Trophoblast cell (in vitro differentiated cells and primary cell): Measurements from ENCODE around the gene IMPG2.

Experiments used
- DNase-seq, 2 donors: peaks; one replicate each; pipeline ENCODE4 v3.0.0-alpha.2; 2016
- H2AFZ ChIP-seq: 2 replicates; pipeline ENCODE4 v1.6.1; 2013; ENCODE audit warnings: low read length, moderate library complexity, mild to moderate bottlenecking; ENCODE audit not compliant: insufficient read depth, poor library complexity
- H2AK5ac ChIP-seq: 2 replicates; pipeline ENCODE4 v1.6.1; 2013; ENCODE audit warnings: mild to moderate bottlenecking, low read length
- H2BK120ac ChIP-seq: 2 replicates; pipeline ENCODE4 v1.6.1; 2013; ENCODE audit warnings: low read length, mild to moderate bottlenecking, moderate library complexity; ENCODE audit not compliant: insufficient read depth, poor library complexity
- H2BK12ac ChIP-seq: 2 replicates; pipeline ENCODE4 v1.6.1; 2013; ENCODE audit warnings: mild to moderate bottlenecking, low read length, moderate library complexity
- H2BK5ac ChIP-seq: 2 replicates; pipeline ENCODE4 v1.6.1; 2013; ENCODE audit warnings: low read length, low read depth, moderate library complexity, mild to moderate bottlenecking; ENCODE audit not compliant: poor library complexity
- H3K14ac ChIP-seq: 2 replicates; pipeline ENCODE4 v1.6.1; 2013; ENCODE audit warnings: mild to moderate bottlenecking, low read length
- H3K18ac ChIP-seq: 2 replicates; pipeline ENCODE4 v1.6.1; 2013; ENCODE audit warnings: mild to moderate bottlenecking, low read length
- H3K23ac ChIP-seq: 2 replicates; pipeline ENCODE4 v1.6.1; 2013; ENCODE audit warnings: low read length
- H3K27ac ChIP-seq: 2 replicates; pipeline ENCODE4 v1.5.1; 2013; ENCODE audit warnings: low read depth, mild to moderate bottlenecking, inconsistent platforms, low read length, moderate library complexity
- H3K27me3 ChIP-seq: 2 replicates; pipeline ENCODE4 v1.6.1; 2013; ENCODE audit warnings: inconsistent platforms, mild to moderate bottlenecking, low read length, moderate library complexity; ENCODE audit not compliant: insufficient read depth
- H3K36me3 ChIP-seq, 2 experiments: 1 replicate in 1 of 2; 2 replicates in 1 of 2; pipeline ENCODE4 v1.6.1; 2013; ENCODE audit warnings: low read length in 2 of 2, mild to moderate bottlenecking in 2 of 2, moderate library complexity in 1 of 2; ENCODE audit not compliant: insufficient read depth in 2 of 2, control insufficient read depth in 1 of 2
- H3K4ac ChIP-seq: 2 replicates; pipeline ENCODE4 v1.6.1; 2013; ENCODE audit warnings: low read depth, mild to moderate bottlenecking, low read length, moderate library complexity
- H3K4me1 ChIP-seq, 2 experiments: 1 replicate in 1 of 2; 2 replicates in 1 of 2; pipeline ENCODE4 v1.6.1; 2013; ENCODE audit warnings: low read length in 2 of 2, mild to moderate bottlenecking in 2 of 2, moderate library complexity in 1 of 2; ENCODE audit not compliant: insufficient read depth in 2 of 2, control insufficient read depth in 1 of 2
- H3K4me2 ChIP-seq: 2 replicates; pipeline ENCODE4 v1.6.1; 2013; ENCODE audit warnings: inconsistent platforms, mild to moderate bottlenecking, low read length, moderate library complexity
- H3K4me3 ChIP-seq: 2 replicates; pipeline ENCODE4 v1.5.1; 2013; ENCODE audit warnings: mild to moderate bottlenecking, low read depth, low read length, inconsistent platforms
- H3K79me1 ChIP-seq: one replicate; pipeline ENCODE4 v1.6.1; 2013; ENCODE audit warnings: low read length
- H3K79me2 ChIP-seq: 2 replicates; pipeline ENCODE4 v1.6.1; 2013; ENCODE audit warnings: low read length, mild to moderate bottlenecking; ENCODE audit not compliant: control insufficient read depth, insufficient read depth, poor library complexity
- H3K9ac ChIP-seq: 2 replicates; pipeline ENCODE4 v1.6.1; 2013; ENCODE audit warnings: mild to moderate bottlenecking, low read length
- H3K9me3 ChIP-seq: 2 replicates; pipeline ENCODE4 v1.6.1; 2013; ENCODE audit warnings: low read depth, mild to moderate bottlenecking, control low read depth, inconsistent platforms, low read length; ENCODE audit not compliant: insufficient read depth
- H4K12ac ChIP-seq: 2 replicates; pipeline ENCODE4 v1.6.1; 2013; ENCODE audit warnings: low read depth, mild to moderate bottlenecking, low read length, moderate library complexity
- H4K8ac ChIP-seq: 2 replicates; pipeline ENCODE4 v1.6.1; 2013; ENCODE audit warnings: low read depth, mild to moderate bottlenecking, low read length, moderate library complexity
- H4K91ac ChIP-seq: one replicate; pipeline ENCODE4 v1.6.1; 2013; ENCODE audit warnings: low read depth, mild to moderate bottlenecking, low read length, moderate library complexity
- WGBS: extraction: QIAGEN DNeasy Blood & Tissue Kit; methylation state at CpG from one replicate; pipeline ENCODE4 v1.1.7; 2013; ENCODE audit warnings: missing lambda C conversion rate; ENCODE audit not compliant: insufficient read length, insufficient coverage; ENCODE audit errors: extremely low coverage; 5-methylcytosine and 5-hydroxymethylcytosine counted together

The IMPG2 gene

DNA sequence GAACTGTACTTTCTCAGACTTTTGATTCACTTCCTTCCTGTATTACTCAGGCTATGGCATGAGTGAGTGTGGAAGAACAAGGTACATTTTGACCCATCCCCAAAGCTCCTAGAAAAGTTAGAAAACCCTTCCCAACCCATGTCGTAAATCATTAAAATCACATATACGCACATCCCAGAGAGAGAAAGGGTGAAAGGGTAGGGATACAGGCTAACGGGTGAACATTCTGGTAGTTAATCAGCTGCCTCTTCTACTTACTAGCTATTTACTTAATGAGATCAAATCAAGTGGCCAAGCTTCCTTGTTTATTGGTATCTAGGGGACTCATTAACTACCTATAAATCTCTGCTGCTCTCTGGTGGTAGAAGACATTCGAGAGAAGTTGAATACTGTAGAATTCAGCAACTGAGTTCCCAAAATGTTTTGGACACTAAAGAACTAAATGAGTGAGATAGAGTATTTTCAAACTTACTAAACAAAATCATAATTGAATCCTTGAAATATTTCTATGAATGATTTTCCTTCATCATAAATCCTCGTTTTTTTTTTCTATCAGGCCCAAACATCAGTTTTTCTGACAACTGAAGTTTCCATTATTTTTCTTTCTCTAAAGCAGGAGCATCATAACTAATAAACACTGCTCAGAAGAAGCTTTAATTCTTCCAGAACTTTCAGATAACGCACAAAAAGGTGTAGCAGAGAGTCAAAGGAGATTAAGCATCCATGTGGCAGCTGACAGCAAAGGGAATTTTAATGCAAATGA, 124.2 kb downstream of the IMPG2 start:
- H3K36me3 ChIP-seq, result no peaks in the 10 kb centered on the region
- no peak overlapping the region for H3K9ac ChIP-seq
- no peaks in the 10 kb centered on the region for H3K27me3 ChIP-seq
- no peak overlapping the region for H2BK12ac ChIP-seq
- no peaks in the 10 kb centered on the region for H3K79me2 ChIP-seq
- no peaks in the 10 kb centered on the region for H3K9me3 ChIP-seq
- no peak overlapping the region for H4K12ac ChIP-seq
- H3K4me1 ChIP-seq, result no peaks in the 10 kb centered on the region
- no peak overlapping the region for H3K27ac ChIP-seq
- H3K14ac ChIP-seq, result no peak overlapping the region
- H3K79me1 ChIP-seq, result no peaks in the 10 kb centered on the region
- no peak overlapping the region for H2AK5ac ChIP-seq
- H3K4ac ChIP-seq, result no peak overlapping the region
- H3K23ac ChIP-seq, result no peak overlapping the region
- no CpG with 5 or more reads among the region's 6 CpGs for WGBS
- no peak overlapping the region for H4K91ac ChIP-seq
- DNase-seq, result peak in 1 of 2 donors; percentile 66
- H3K4me2 ChIP-seq, result no peak overlapping the region
- H2BK120ac ChIP-seq, result no peak overlapping the region
- H3K18ac ChIP-seq, result no peak overlapping the region
- H3K4me3 ChIP-seq, result no peak overlapping the region
- no peak overlapping the region for H2AFZ ChIP-seq
- no peak overlapping the region for H4K8ac ChIP-seq
- no peak overlapping the region for H2BK5ac ChIP-seq

DNA sequence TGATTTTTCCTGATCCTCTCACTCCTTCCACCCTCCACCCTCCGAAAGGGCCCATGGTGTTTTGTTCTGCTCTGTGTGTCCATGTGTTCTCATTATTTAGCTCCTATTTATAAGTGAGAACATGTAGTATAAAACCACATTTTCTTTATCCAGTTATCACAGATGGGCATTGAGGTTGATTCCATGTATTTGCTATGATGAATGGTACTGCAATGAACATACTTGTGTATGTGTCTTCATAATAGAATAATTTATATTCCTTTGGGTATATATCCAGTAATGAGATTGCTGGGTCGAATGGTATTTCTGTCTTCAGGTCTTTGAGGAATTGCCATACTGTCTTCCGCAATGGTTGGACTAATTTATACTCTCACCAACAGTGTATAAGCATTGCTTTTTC, 126.0 kb downstream of the IMPG2 start:
- Histone ChIP-seq H4K91ac (no peak overlapping the region), H3K79me2 (no peaks in the 10 kb centered on the region), H4K12ac (no peak overlapping the region), H3K27me3 (no peaks in the 10 kb centered on the region), H3K79me1 (no peaks in the 10 kb centered on the region), H3K14ac (no peak overlapping the region), H3K4me3 (no peak overlapping the region), H2AK5ac (no peak overlapping the region), H3K4me1 (no peaks in the 10 kb centered on the region), H3K9ac (no peak overlapping the region), H3K9me3 (no peaks in the 10 kb centered on the region), H3K18ac (no peak overlapping the region), H3K4ac (no peak overlapping the region), H2BK5ac (no peak overlapping the region), H2BK12ac (no peak overlapping the region), H3K4me2 (no peak overlapping the region), H3K36me3 (no peaks in the 10 kb centered on the region), H2BK120ac (no peak overlapping the region), H4K8ac (no peak overlapping the region), H3K27ac (no peak overlapping the region), H2AFZ (no peak overlapping the region), H3K23ac (no peak overlapping the region)
- DNase-seq, result no peak
- WGBS, result no CpG with 5 or more reads among the region's 3 CpGs

DNA sequence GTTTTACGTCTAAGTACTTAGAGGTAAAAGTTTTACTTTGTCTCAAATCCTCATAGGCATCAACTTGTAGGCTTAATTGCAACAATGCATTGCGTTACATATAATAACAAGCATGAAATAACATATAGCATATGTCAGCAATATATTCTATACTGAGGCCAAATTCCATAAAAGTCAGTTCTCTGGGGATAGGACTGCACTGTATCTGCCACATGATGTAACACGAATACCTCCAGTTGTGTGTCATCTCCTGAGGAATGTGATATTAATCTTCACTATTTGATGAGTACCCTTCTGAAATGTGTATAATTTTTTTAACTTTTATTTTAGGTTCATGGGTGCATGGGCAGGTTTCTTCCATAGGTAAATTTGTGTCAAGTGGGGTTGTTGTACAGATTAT, 126.4 kb downstream of the IMPG2 start:
- Histone ChIP-seq H2BK120ac (no peak overlapping the region), H3K9me3 (no peaks in the 10 kb centered on the region), H4K8ac (no peak overlapping the region), H4K91ac (no peak overlapping the region), H3K23ac (no peak overlapping the region), H2AFZ (no peak overlapping the region), H3K4me3 (no peak overlapping the region), H3K4me1 (no peaks in the 10 kb centered on the region), H3K79me1 (no peaks in the 10 kb centered on the region), H3K14ac (no peak overlapping the region), H3K79me2 (no peaks in the 10 kb centered on the region), H3K4me2 (no peak overlapping the region), H2BK12ac (no peak overlapping the region), H4K12ac (no peak overlapping the region), H3K18ac (no peak overlapping the region), H3K36me3 (no peaks in the 10 kb centered on the region), H2BK5ac (no peak overlapping the region), H3K9ac (no peak overlapping the region), H3K4ac (no peak overlapping the region), H3K27ac (no peak overlapping the region), H3K27me3 (no peaks in the 10 kb centered on the region), H2AK5ac (no peak overlapping the region)
- WGBS, result no CpG with 5 or more reads among the region's 3 CpGs
- DNase-seq, result peak in 1 of 2 donors; percentile 53

DNA sequence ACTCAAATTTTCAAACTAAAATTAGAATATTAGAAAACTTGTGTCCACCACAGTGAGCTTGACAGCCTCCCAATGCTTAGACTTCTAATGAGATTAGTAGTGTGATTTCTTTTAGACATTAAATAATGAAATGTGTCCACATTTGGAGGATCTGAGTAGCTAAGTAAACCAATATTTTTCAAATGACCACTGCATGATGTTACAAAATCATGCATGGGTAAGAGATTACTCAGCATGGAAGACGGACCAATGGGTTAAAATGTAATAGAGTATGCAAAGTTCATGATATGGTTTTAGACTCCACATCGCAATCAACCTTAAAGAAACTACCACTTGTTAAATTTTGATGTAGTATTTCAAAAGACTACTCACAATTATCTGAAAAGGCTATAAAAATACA, 130.6 kb downstream of the IMPG2 start:
- H4K12ac ChIP-seq, result no peak overlapping the region
- no peak overlapping the region for H2AFZ ChIP-seq
- no peak overlapping the region for H4K8ac ChIP-seq
- no peak overlapping the region for H3K18ac ChIP-seq
- H2BK120ac ChIP-seq, result no peak overlapping the region
- H3K27me3 ChIP-seq, result no peaks in the 10 kb centered on the region
- H3K9me3 ChIP-seq, result no peaks in the 10 kb centered on the region
- H2AK5ac ChIP-seq, result no peak overlapping the region
- no peaks in the 10 kb centered on the region for H3K36me3 ChIP-seq
- H2BK5ac ChIP-seq, result no peak overlapping the region
- H3K23ac ChIP-seq, result no peak overlapping the region
- no peak for DNase-seq
- H2BK12ac ChIP-seq, result no peak overlapping the region
- no CpG with 5 or more reads among the region's 2 CpGs for WGBS
- no peak overlapping the region for H3K4ac ChIP-seq
- no peak overlapping the region for H4K91ac ChIP-seq
- H3K4me3 ChIP-seq, result no peak overlapping the region
- no peak overlapping the region for H3K27ac ChIP-seq
- no peaks in the 10 kb centered on the region for H3K79me1 ChIP-seq
- H3K14ac ChIP-seq, result no peak overlapping the region
- no peaks in the 10 kb centered on the region for H3K4me1 ChIP-seq
- H3K79me2 ChIP-seq, result no peaks in the 10 kb centered on the region
- H3K9ac ChIP-seq, result no peak overlapping the region
- no peak overlapping the region for H3K4me2 ChIP-seq
